K562 (cell line): ENCODE data around the gene OPHN1. TPM values are rescaled to one million over a fixed set of nuclear protein-coding genes. Genes with fewer than 3 reads are reported as not detected.

Experiments used
- ATAC-seq: fragments of 200-7000 bp; cut with Tn5 transposase; 3 replicates; pipeline ENCODE4 v1.9.1; 2020; ENCODE audit warnings: moderate library complexity
- BruUV-seq: library from RNA; stranded (reverse); fragments of 400-500 nt; replicated peaks from 2 replicates; lab custom pipeline; 2021; lab: Mats Ljungman, UMichigan
- CTCF ChIA-PET: fragments of 300-600 bp; formaldehyde crosslinking; extraction: SDS; loops from one replicate; lab custom pipeline; 2021; ENCODE audit warnings: low intra/inter-chr PET ratio; lab: Yijun Ruan, JAX
- POLR2A ChIA-PET: fragments of 300-600, 350-650 bp; sonication (Branson Sonifier 250); formaldehyde crosslinking; extraction: SDS; loops from one replicate; lab custom pipeline; 2021; ENCODE audit warnings: antibody characterized with exemption, inconsistent platforms; lab: Yijun Ruan, JAX
- DNase-seq, 4 experiments: peaks; one replicate each; pipeline versions ENCODE4 v3.0.0 to v3.0.0-alpha.2; 2011 to 2018; ENCODE audit warnings: low spot score in 3 of 4, mixed read lengths in 3 of 4; ENCODE audit errors: extremely low read depth in 1 of 4
- FAIRE-seq: peaks from 2 replicates; lab custom pipeline; 2011; peaks lifted over from hg19 to GRCh38; lab: Jason Lieb, UNC
- H2AFZ ChIP-seq: 2 replicates; pipeline ENCODE4 v1.6.0; 2011; ENCODE audit warnings: low read depth, low read length, control low read depth, inconsistent platforms
- H3K27ac ChIP-seq: fragments of 200-600 bp; 3 replicates; pipeline ENCODE4 v1.8.0; 2011; ENCODE audit warnings: low read depth, mild to moderate bottlenecking, control low read depth, inconsistent platforms, low read length, moderate library complexity, mixed read lengths; ENCODE audit errors: extremely low read depth
- H3K27me3 ChIP-seq, 2 experiments: fragments of 300-600 bp in 1 of 2; 2 replicates in 1 of 2; 3 replicates in 1 of 2; pipeline versions ENCODE4 v1.6.0 to v1.8.0; 2011; ENCODE audit warnings: inconsistent platforms in 2 of 2, low read length in 2 of 2, mild to moderate bottlenecking in 1 of 2, mixed read lengths in 1 of 2, moderate library complexity in 1 of 2; ENCODE audit not compliant: control insufficient read depth in 2 of 2, insufficient read depth in 2 of 2
- H3K36me3 ChIP-seq: fragments of 300-600 bp; 3 replicates; pipeline ENCODE4 v1.8.0; 2011; ENCODE audit warnings: mild to moderate bottlenecking, low read length, inconsistent platforms; ENCODE audit not compliant: control insufficient read depth, insufficient read depth
- H3K4me1 ChIP-seq, 2 experiments: fragments of 200-600 bp in 1 of 2; replicated peaks in 1 of 2; 2 replicates in 1 of 2; 3 replicates in 1 of 2; pipeline versions ENCODE4 v1.5.1 to v1.8.0; 2011; ENCODE audit warnings: inconsistent platforms in 2 of 2, low read length in 2 of 2, mild to moderate bottlenecking in 1 of 2, mixed read lengths in 1 of 2, moderate library complexity in 1 of 2; ENCODE audit not compliant: control insufficient read depth in 2 of 2, insufficient read depth in 2 of 2
- H3K4me2 ChIP-seq: 2 replicates; pipeline ENCODE4 v1.6.1; 2011; ENCODE audit warnings: low read length, control low read depth, inconsistent platforms, mixed read lengths; ENCODE audit not compliant: insufficient read depth
- H3K4me3 ChIP-seq: fragments of 200-600 bp; sonication (generic), shearing (Covaris generic); 2 replicates; pipeline ENCODE4 v1.5.1; 2016; ENCODE audit warnings: control low read depth, inconsistent platforms
- H3K79me2 ChIP-seq: fragments of 200-600 bp; 3 replicates; pipeline ENCODE4 v1.8.0; 2011; ENCODE audit warnings: low read length, inconsistent platforms; ENCODE audit not compliant: control insufficient read depth, insufficient read depth
- H3K9ac ChIP-seq, 2 experiments: 2 replicates each; pipeline versions ENCODE4 v1.6.0 to v1.6.1; 2011; ENCODE audit warnings: low read depth in 2 of 2, low read length in 2 of 2, control low read depth in 1 of 2, inconsistent platforms in 1 of 2, mild to moderate bottlenecking in 1 of 2, mixed read lengths in 1 of 2; ENCODE audit not compliant: insufficient read depth in 1 of 2
- H3K9me1 ChIP-seq: one replicate; pipeline ENCODE4 v1.6.0; 2011; ENCODE audit warnings: inconsistent platforms, mild to moderate bottlenecking, low read length, moderate library complexity; ENCODE audit not compliant: control insufficient read depth, insufficient read depth
- H3K9me3 ChIP-seq: replicated peaks from 2 replicates; pipeline ENCODE4 v1.5.1; 2011; ENCODE audit warnings: low read depth, low read length, inconsistent platforms; ENCODE audit not compliant: control insufficient read depth, insufficient read depth
- H4K20me1 ChIP-seq: replicated peaks from 2 replicates; pipeline ENCODE4 v1.6.1; 2011; ENCODE audit warnings: low read length, inconsistent platforms, mixed read lengths; ENCODE audit not compliant: control insufficient read depth, insufficient read depth
- ETV6 ChIP-seq, 3 experiments: fragments of 150-350 bp in 1 of 3; sonication (generic) in 1 of 3; formaldehyde crosslinking in 1 of 3; IDR thresholded peaks; 2 replicates each; pipeline versions ENCODE4 v1.6.1 to v1.8.0; 2014 to 2022; ENCODE audit warnings: borderline replicate concordance in 2 of 3, low read depth in 2 of 3, antibody characterized with exemption in 1 of 3, low read length in 1 of 3, mild to moderate bottlenecking in 1 of 3, missing genetic modification reagents in 1 of 3
- HIVEP1 ChIP-seq: fragments of 250-450 bp; sonication (Bioruptor Pico); IDR thresholded peaks from 2 replicates; pipeline ENCODE4 v1.4.0; 2020; ENCODE audit warnings: mild to moderate bottlenecking
- MTF1 ChIP-seq: fragments of 250-450 bp; sonication (Bioruptor Pico); IDR thresholded peaks from 2 replicates; pipeline ENCODE4 v1.9.0; 2021; ENCODE audit warnings: moderate library complexity, mild to moderate bottlenecking, inconsistent platforms, borderline replicate concordance
- NR3C1 ChIP-seq: sonication (generic); formaldehyde crosslinking; IDR thresholded peaks from 2 replicates; pipeline ENCODE4 v1.8.1; 2022; ENCODE audit warnings: missing genetic modification reagents
- PHTF2 ChIP-seq: fragments of 250-450 bp; sonication (Bioruptor Pico); IDR thresholded peaks from 2 replicates; pipeline ENCODE4 v1.5.0; 2021; ENCODE audit warnings: mild to moderate bottlenecking
- ZNF518B ChIP-seq: fragments of 250-450 bp; sonication (Bioruptor Pico); IDR thresholded peaks from 2 replicates; pipeline ENCODE4 v1.5.0; 2021; ENCODE audit warnings: mild to moderate bottlenecking, moderate library complexity
- WGBS: fragments of 100-300 bp; shearing (Covaris generic); methylation state at CpG from one replicate; pipeline ENCODE4 v1.1.6; 2016; ENCODE audit warnings: low coverage, mixed read lengths; ENCODE audit not compliant: insufficient coverage; ENCODE audit errors: missing lambda C conversion rate; 5-methylcytosine and 5-hydroxymethylcytosine counted together
- in situ Hi-C: fragments of 300-500 bp; cut with MboI; formaldehyde crosslinking; loops from 4 replicates; pipeline ENCODE4 v1.15.0; 2018; ENCODE audit warnings: inconsistent platforms, mixed read lengths
- intact Hi-C: fragments of 100-400 bp; cut with micrococcal nuclease; formaldehyde crosslinking; loops from 2 replicates; pipeline ENCODE4 v1.14.2; 2022
- polyA plus RNA-seq, 8 experiments: library from polyadenylated mRNA; depleted of rRNA in 4 of 8; stranded (reverse) in 5 of 8; unstranded in 3 of 8; fragments of >200 nt; fragmentation: Nextera tagmentation in 2 of 8; fragmentation: Illumina TruSeq in 1 of 8; extraction: Ambion mirVana in 2 of 8; extraction: Trizol in 1 of 8; gene quantifications; 2 replicates each; pipeline versions ENCODE4 v1.2.1 to v1.2.3, GENCODE V29; 2011 to 2014; ENCODE audit warnings: inconsistent platforms in 1 of 8, missing spikeins in 1 of 8
- total RNA-seq, 7 experiments: library from RNA; depleted of rRNA in 6 of 7; stranded (reverse); fragments of >200 nt in 6 of 7; fragmentation: Illumina TruSeq in 2 of 7; extraction: Trizol in 2 of 7; gene quantifications; 2 replicates each; pipeline versions ENCODE4 v1.2.1 to v1.2.3, GENCODE V29; 2011 to 2021; ENCODE audit warnings: low replicate concordance in 1 of 7

Gene OPHN1
- total and polyA plus RNA-seq, 9 of the 15 experiments (the other 6 are each of a cell fraction or from before 2014, with no cell fraction given): 0.28 to 1.8 (median 1.0) TPM

GRCh38 chrX:68121835-68122234, 311.5 kb downstream of the OPHN1 start:
- H3K9me3 ChIP-seq: no peaks in the 10 kb centered on the region
- intact Hi-C loops (no loop called here), in situ Hi-C loops (no loop called here)
- no peak overlapping the region for H3K9ac ChIP-seq
- H2AFZ ChIP-seq: no peak overlapping the region
- H3K4me3 ChIP-seq: no peak overlapping the region
- H4K20me1 ChIP-seq: no peaks in the 10 kb centered on the region
- no peak overlapping the region for H3K27ac ChIP-seq
- H3K9me1 ChIP-seq: no peaks in the 10 kb centered on the region
- no peaks in the 10 kb centered on the region for H3K4me1 ChIP-seq
- TF ChIP-seq NR3C1 (CRISPR knock-in tag) (no peak), HIVEP1 (CRISPR knock-in tag) (no peak), ZNF518B (CRISPR knock-in tag) (no peak), PHTF2 (CRISPR knock-in tag) (no peak), ETV6 (IDR thresholded peaks at IDR 0.05; ENCODE audit: borderline replicate concordance in 1 of 2, low read depth in 2 of 2, low read length in 1 of 2) (no peak), ETV6 (CRISPR knock-in tag; IDR thresholded peaks at IDR 0.05; ENCODE audit: borderline replicate concordance) (no peak), MTF1 (CRISPR knock-in tag) (no peak)
- FAIRE-seq: no peak
- no TSS peak for BruUV-seq
- ChIA-PET POLR2A (no interaction called here), CTCF (no interaction called here)
- H3K36me3 ChIP-seq: no peaks in the 10 kb centered on the region
- H3K4me2 ChIP-seq: no peak overlapping the region
- no peaks in the 10 kb centered on the region for H3K79me2 ChIP-seq
- WGBS: 4% methylated on average over 2 of the region's 2 CpGs
- DNase-seq: no peak
- no peak for ATAC-seq
- no peaks in the 10 kb centered on the region for H3K27me3 ChIP-seq
